CD1c-positive myeloid dendritic cell (primary cell): ENCODE data around the gene TFDP1.
A peak's percentile ranks its signal among the peaks of the same experiment; 100 is the strongest.
"Not testable (repeated sequence)": the region's sequence is repeated elsewhere in the genome, so short reads cannot be mapped to it uniquely, and the experiment has no call there.

ENCODE experiments used
- DNase-seq: peaks from one replicate; pipeline ENCODE4 v3.0.0-alpha.2; 2016; ENCODE audit errors: extremely low spot score

Gene TFDP1

DNA sequence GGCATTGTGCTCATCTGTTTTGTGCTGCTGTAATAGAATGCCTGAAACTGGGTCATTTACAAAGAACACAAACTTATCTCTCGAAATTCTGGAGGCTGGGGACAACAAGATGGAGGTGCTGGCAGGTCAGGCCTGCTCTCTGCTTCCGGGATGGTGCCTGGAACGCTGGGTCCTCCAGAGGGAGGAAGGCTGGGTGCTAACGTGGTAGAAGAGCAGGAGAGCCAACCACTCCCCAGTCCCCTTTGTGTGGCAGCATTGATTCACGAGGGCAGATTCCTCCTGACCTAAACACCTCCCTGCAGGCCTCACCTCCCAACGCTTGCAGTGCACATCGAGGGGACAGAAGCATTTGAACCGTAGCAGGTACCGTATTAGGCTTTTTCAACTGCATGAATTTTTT is 34.1 kb upstream of the TFDP1 start:
- no peak for DNase-seq

DNA sequence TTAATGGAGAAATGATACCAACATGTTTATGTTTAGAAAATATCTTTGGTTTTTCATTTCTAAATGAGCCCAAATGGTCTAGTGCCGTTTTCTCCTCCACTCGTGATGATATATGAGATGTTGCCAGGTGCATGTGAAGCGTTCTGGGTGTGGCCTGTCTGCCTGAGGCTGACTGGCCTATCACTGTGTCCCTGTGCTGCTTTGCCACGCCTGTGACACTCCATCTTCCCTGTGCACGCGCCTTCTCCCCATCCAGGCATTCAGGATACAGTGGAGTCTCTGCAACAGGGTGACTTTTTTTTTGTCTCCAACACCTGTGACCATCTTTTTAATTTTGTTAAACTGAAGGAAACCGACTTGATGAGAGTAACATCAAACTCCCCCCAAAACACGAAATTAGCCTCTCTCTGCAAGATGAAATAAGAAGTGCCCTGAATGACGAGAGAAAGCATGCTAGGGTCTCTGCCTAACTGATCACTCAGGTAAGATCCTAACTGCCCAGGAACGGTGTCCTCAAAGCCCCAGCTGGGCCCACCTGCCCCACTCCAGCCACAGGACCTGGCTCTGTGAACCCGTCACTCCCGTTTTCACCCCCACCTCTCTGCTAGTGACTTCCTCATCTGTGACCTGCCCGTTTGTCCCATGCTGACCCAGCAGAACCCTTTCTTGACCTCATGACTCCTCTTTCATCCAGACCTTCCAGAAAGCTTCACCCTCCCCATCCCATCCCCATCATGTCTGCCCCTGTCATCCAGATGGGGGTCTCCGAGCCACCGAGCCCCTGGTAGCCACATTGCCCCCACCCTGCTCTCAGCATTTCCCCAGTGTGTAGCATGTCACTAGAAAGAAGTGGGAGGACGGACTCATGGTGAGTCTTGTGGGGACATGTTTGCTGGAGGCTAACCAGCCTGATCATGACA is 33.2 kb upstream of the TFDP1 start:
- no peak for DNase-seq

DNA sequence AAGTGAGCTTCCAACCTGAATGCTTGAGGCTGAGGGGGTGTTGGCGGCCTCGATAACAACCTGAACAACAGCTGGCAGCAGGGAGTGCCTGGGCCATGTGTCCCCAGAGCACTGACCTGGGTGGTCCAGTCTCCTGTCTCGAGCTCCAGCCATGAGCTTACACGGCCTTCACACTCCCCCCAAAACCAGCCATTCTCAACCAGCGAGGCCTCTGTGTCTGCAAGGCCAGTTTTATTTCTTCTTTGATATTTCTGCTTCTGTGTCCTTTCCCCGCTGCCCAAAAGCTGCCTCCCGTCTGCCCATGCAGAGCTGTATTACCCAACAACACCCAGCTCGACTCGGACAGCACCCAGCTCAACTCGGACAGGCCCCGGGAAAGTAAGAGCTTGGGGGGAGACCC is 32.5 kb upstream of the TFDP1 start:
- DNase-seq = no peak

DNA sequence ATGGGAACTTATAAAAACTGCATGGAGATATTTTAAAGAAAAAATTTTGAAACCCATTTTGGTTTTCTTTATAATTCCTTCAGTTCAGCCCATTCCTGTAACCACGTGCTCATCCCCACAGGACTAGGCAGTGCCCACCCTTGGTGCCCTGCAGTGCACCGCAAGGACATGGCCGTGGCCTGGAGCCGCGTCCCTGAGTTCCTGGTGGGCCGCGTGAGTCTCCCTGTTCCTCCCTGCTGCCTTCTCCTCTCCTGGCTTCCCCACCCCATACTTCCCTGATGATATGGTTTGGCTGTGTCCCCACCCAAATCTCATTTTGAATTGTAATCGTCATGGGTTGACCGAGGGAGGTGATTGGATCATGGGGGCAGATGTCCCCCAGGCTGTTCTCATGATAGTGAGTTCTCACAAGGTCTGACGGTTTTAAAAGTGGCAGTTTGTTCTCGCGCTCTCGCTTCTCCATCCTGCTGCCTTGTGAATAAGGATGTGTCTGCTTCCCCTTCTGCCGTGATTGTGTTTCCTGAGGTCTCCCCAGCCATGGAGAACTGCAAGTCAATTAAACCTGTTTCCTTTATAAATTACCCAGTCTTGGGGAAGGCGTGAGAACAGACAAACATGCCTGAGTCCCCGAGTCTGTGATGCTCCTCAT is 31.6 kb upstream of the TFDP1 start:
- DNase-seq = peak; percentile 52

DNA sequence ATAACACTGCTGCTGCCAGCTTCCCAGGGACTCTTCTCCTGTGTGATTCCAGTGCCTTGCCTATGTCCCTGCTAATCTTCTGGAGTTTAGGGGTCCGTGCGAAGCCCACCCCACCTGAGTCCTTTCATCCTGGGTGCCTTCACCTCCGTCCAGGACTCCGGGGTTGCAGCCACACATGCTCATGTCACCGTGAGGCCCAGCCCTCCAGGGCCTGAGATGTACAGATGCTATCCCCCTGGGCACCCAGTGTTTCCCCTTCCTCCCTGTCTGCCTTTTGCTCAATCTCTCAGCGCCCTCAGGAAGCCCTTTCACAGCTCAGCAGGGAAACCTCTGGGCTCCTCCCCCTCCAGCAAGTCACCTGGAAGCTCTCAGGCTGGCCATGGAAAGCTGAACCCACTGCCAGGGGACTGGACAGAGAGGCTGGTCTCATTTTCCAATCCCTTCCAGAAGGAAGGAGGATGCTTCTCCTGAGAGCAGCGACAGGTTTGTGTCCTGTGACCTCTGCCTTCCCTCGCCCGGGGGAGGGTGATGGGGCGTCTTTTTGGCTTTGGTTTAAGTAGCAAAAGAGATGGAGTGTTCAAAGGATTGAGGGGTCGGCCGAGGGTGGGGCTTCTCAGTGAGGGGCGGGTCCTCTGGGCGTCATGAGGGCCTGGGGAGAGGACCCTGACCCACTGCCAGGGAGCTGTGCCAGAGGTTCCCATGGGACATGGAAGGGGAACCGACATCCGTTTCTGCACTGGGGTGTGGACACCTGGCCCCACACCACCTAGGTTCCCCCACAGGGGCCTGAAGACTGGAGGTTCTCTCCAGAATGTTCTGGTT is 30.8 kb upstream of the TFDP1 start:
- DNase-seq = no peak

DNA sequence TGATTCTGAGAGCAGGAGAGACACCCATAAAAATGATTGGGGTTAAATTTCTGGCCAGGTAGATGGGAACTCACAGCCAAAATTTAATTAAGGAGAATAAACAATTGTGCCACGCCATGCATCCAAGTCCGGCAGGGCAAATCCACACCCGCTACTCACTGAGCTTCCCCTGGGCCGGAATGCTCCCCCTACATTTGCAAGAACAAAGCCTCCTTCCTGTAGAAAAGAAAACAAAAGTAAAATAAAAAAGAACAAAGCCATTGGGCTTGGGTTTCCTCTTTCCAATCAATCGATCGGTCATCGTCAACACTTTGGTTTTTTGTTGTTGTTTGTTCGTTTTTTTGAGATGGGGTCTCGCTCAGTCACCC is 30.2 kb upstream of the TFDP1 start:
- no peak for DNase-seq

DNA sequence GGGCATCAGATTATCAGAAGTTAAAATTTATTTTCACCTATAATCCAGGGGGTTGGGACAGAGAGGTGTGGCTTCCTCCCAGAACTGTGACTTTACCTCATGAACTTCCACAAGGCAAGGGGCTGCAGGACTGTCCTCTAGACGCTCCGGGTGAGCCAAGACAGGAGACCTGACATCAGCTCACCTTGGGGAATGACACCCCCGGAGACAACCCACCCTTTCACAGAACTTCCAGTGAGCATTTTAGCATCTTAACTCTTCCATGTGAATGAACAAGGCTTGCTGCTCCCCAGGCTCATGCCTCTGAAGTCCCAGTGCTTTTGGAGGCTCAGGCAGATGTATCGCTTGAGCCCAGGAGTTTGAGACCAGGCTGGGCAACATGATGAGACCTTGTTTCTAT is 29.4 kb upstream of the TFDP1 start:
- no peak for DNase-seq

DNA sequence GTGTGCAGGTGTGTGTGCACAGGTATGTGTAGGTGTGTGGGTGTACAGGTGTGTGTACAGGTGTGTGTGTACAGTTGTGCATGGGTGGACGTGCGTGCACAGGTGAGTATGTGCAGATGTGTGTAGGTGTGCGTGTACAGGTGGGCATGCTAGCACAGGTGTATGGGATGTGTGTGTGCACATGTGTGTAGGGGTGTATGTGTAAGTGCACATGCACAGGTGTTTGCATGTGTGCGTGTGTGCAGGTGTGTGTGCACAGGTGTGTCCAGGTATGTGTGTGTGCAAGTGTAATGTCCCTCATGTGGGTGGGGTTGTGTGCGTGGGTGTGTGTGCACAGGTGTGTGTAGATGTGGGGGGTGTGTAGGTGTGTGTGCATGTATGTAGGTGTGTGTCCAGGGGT is 27.5 kb upstream of the TFDP1 start:
- no peak for DNase-seq

DNA sequence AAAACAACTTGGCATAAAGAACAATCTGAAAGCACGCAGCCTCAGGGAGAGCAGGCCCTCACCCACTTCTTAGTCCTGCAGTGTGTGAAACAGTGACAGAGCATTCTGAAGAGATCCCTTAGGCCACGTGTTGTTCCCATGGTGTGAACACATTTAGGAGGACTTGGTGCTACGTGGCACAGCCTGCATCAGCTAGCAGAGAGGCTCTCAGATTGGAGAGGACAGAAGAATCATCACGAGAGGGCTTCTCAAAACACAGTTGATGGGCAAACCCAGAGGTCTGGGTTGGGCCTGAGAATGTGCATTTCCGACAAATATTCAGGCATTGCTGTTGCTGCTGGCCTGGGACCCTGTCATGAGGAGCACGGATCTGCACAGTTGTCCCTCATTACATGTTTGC is 26.1 kb upstream of the TFDP1 start:
- no peak for DNase-seq

DNA sequence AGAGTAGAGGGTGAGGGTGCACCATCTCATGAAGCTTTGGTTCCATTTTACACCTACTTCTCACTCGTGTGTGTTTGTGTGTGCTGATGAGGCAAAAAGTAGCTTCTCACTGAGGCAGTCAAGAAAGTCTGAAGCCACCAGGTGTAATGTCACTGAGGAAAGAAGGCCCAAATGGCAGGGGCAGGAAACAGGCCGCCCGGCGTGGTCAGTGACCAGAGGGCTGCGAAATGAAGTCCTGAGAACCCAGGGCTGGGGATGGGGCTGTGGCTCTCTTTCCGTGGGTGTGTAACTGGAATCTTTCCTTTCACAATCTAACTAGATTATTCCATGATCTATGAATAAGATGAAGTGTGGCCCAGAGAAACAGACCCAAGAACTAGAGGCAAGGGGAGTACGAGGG is 25.5 kb upstream of the TFDP1 start:
- no peak for DNase-seq

DNA sequence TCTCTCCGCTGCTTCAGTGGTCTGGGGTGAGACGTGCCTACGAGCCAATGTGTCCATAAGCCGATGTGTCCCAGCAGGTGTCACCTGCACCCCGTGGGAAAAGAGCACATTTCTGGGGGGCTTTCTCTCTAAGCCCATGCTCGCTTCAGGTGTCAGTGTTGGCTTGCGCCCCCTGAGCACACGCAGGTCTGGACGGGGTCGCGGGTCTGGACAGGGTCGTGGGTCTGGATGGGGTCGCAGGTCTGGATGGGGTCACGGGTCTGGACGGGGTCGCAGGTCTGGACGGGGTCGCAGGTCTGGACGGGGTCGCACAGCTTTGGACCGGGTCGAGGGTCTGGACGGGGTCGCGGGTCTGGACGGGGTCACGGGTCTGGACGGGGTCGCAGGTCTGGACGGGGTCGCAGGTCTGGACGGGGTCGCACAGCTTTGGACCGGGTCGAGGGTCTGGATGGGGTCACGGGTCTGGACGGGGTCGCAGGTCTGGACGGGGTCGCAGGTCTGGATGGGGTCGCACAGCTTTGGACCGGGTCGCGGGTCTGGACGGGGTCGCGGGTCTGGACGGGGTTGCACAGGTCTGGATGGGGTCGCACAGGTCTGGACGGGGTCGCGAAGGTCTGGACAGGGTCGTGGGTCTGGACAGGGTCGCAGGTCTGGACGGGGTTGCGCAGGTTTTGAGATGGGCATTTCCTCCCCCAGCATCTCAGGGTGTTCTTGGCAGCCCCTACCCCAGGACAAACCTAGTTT is 24.5 kb upstream of the TFDP1 start:
- DNase-seq = no peak

DNA sequence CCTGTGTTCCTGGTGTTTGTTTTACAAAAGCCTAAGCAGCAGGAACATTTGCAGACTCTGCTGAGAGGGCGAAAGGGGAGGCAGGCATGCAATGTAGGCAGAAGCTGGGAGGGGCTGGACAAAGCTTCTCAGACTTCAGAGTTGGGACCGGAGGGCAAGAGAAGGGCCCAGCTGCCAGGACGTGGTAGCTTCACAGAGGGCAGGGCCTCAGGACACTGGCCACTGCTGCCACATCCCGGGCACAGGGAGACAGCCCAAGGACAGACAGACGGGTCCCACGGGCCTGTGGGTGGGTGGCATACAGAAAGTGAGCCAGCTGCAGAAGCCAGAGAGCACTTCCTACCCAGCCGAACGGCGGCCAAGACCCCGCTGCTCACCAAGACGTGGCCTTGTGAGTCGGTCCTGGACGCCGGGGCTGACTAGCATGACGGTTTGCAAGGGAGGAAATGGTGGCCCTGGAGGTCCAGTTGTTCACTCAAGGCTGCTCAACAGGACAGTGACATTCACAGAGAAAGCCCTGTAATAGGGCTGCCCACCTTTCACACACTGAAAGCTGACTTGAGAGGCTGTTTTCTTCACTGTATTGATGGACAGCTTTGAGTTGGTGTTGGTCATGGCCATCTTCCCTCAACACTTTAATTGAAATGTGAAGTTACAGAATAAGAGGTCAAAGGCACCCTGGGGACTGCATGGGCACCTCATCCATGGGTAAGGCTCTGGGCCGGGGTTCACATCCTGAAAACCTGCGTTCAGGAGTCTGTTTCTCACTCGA is 23.7 kb upstream of the TFDP1 start:
- DNase-seq = no peak

DNA sequence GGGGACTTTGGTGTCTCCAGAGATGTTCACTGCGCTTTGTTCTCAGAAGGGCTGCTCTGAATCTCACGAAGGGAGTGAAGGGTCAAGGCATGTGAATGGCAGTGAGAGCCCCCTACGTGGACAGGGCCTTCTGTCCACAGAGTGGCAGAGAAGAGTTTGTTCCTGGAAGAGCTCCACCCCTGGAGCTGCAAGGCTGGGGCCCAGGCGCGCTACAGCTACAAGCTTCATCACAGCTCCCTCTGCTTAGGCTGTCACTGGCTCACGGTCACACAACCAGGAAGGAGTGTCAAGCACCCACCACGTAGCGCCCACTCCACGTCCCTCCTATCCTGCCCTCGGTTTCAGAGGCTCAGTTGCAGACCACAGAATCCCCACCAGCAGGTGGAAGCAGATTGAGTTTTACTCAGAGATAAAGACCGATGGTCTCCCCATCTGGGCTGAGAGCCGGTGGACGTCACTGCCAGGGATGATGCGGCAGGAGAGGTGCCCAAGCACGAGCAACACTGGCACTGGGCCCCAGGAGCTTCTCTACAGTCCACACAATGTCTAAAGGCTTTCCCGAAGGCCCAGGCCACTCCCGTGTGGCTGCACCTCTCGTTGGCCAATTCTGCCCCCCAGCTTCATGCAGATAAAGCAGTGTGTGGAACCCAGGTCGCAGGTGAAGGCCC is 23.0 kb upstream of the TFDP1 start:
- no peak for DNase-seq

DNA sequence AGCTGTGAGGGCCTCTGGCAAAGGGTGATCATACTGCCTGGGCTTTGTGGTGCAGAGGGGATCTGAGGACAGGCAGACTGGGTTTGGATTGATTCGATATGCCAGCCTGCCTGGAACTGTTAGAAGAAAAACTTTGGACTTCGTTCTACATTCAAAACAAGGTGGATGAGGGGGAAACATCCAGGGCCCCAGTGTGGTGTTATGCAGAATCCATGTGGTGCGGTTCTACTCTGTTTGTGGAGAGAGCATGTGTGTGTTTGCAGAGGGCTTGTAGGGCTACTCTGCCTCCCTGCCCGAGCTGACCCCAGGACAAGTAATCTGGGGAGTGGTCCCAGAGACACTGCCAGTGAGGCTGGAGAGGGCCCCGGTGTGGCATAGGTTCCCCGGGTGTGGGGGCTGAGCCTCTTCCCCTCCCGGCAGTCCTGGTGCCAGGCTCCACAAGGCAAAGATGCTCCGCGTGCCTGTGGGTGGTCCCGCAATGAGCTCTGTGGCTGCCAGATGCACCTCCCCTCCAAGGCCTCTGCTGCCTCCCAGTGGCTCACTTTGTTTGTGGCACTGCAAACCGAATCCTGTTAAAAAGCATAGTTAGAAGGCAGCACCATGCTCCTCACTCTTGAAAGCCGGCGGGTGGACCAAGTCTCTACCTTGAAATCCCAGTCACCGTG is 22.3 kb upstream of the TFDP1 start:
- peak; percentile 39 for DNase-seq

DNA sequence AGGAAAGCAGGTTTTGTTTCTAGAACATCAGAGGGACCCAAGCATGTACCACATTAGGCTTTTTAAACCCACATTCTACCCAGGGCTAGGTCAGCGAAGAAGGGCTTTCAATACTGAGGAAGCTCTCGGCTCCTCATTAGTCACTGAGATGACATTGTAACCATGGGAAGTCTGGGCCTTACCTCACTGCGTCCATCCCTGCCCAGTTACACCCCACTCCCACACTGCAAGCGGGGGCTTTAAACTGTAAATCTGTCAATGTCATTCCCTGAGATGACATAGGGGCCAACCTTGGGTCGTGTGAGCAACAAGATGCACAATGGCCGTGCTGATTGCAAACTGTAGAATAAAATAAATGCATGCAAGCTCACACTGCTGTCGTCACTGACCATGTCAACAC is 21.7 kb upstream of the TFDP1 start:
- DNase-seq = no peak

DNA sequence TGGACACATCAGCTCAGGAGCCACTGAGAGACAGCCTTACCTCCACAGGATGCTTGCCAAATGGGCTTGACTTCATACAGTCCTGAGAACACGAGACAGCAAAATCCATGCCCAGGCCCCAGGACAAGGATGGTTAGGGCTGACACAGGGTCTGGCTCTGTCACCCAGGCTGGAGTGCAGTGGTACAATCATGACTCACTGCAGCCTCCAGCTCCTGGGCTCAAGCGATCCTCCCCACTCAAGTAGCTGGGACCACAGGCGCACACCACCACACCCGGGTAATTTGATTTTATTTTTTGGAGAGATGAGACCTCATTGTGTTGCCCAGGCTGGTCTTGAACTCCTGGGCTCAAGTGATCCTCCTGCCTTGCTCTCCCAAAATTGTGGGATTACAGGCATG is 21.0 kb upstream of the TFDP1 start:
- not testable (repeated sequence) for DNase-seq

DNA sequence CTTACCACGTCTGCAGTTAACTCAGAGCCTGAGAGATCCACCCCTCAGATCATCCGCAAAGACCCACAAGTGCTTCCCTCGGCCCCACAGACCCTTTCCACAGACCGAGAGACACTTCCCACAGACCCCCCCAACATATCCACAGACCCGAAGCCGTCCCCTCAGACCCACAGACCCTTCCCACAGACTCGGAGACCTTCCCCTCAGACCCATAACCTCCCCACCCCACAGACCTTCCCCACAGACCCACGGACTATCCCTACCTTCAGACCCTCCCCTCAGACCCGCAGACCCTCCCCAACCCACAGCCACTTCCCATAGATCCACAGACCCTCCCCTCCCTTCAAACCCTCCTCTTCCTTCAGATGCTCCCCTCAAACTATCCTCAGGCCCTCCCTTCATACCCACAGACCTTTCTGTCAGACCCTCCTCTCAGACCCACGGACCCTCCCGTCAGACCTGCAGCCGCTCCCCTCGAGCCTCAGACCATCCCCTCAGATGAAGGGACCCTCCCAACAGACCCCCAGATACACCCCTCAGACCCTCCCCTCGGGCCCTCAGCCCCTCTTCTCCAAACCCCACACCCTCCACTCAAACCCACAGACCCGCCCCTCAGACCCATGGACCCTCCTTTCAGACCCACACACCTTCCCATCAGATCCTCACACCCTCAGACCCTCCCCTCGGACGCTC is 20.1 kb upstream of the TFDP1 start:
- DNase-seq = no peak

DNA sequence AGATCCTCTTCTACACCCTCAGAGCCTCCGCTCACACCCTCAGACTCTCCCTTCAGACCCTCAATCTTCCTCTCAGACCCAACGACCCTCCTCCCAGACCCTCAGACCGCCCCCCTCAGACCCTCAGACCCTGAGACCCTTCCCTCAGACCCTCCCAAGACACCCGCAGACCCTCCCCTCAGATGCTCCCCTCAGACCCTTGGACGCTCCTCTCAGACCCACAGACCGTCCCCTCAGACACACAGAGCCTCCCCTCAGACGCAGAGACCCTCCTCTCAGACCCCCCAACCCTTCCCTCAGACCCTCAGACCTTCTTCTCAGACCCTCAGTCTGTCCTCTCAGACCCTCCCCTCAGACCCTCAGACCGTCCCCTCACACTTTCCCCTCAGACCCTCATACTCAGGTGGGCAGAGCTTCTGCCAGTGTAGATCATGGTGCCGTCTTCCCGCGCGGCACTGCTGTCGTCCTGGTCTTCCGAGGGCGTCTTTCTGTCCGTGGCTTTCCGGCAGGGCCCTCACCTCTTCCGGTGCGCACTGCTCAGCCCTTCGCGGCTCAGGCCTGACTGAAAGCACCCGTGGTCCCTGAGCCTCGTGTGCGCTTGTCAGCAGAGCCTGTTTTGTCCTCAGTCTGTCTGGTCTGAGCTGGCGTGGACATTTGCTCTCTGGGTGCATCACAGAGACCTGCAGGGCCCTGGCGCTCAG is 18.9 kb upstream of the TFDP1 start:
- DNase-seq = no peak

DNA sequence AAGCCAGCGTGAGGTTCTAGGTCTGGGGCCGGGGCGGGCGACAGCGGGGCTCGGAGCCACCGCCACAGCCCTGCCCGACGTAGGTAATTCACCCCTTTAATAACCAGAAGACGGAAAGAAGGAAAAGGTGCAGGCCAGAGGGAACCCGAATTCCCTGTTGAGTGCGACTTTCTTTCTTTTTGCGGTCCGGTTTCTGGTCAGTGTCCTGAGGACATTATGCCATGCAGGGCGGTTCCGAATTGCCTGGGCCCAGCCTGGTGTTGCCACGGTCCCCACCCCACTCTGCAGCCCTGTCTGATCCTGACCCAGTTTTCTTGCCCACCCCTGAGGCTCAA is 18.4 kb upstream of the TFDP1 start:
- no peak for DNase-seq
